Spinal cord (tissue), 10 donors: ENCODE results near the gene ZFP36L1. TPM values are rescaled to one million over a fixed set of nuclear protein-coding genes. Genes with fewer than 3 reads are reported as not detected.
A peak's percentile ranks its signal among the peaks of the same experiment; 100 is the strongest.

Source experiments
- DNase-seq, 6 donors: peaks; one replicate each; pipeline versions ENCODE4 v3.0.0 to v3.0.0-alpha.2; 2013 to 2015; ENCODE audit warnings: low spot score in 6 of 6, low read depth in 4 of 6
- H3K27ac ChIP-seq: one replicate; pipeline ENCODE4 v1.5.1; 2013; ENCODE audit warnings: low read depth, low read length, control low read depth
- H3K27me3 ChIP-seq: one replicate; pipeline ENCODE4 v1.6.1; 2013; ENCODE audit warnings: low read length; ENCODE audit not compliant: control insufficient read depth, insufficient read depth
- H3K36me3 ChIP-seq: one replicate; pipeline ENCODE4 v1.6.1; 2013; ENCODE audit warnings: low read length; ENCODE audit not compliant: control insufficient read depth, insufficient read depth
- H3K4me1 ChIP-seq: one replicate; pipeline ENCODE4 v1.6.1; 2013; ENCODE audit warnings: low read length; ENCODE audit not compliant: control insufficient read depth, insufficient read depth
- H3K4me3 ChIP-seq: one replicate; pipeline ENCODE4 v1.5.1; 2013; ENCODE audit warnings: low read depth, low read length, control low read depth
- H3K9me3 ChIP-seq: one replicate; pipeline ENCODE4 v1.6.1; 2013; ENCODE audit warnings: low read length; ENCODE audit not compliant: control insufficient read depth, insufficient read depth
- WGBS: methylation state at CpG from one replicate; pipeline ENCODE4 v1.1.5; 2013; ENCODE audit warnings: missing lambda C conversion rate; ENCODE audit not compliant: insufficient coverage; 5-methylcytosine and 5-hydroxymethylcytosine counted together
- polyA plus RNA-seq, 2 donors: library from polyadenylated mRNA; unstranded; fragments of 120-200 nt; gene quantifications; one replicate each; pipeline ENCODE4 v1.2.1, GENCODE V29; 2013; ENCODE audit not compliant: insufficient read length in 2 of 2
- total RNA-seq, 2 donors: library from RNA; depleted of rRNA in 1 of 2; stranded (reverse); fragments of 120-200 nt in 1 of 2; fragments of >200 nt in 1 of 2; gene quantifications; one replicate each; pipeline versions ENCODE4 v1.2.3 to v1.2.4, GENCODE V29; 2013 to 2014
- donor health status: healthy.

The ZFP36L1 gene
- total and polyA plus RNA-seq, 4 donors: 39.5 to 170 (median 125) TPM

- WGBS: 47% methylated on average over 4 of the region's 7 CpGs
- H3K4me3 ChIP-seq: no peak overlapping the region
- peak in 2 of 6 donors; percentile 80 to 83 for DNase-seq
- H3K9me3 ChIP-seq: no peaks in the 10 kb centered on the region
- peak overlapping the region; percentile 87 for H3K27ac ChIP-seq
- H3K27me3 ChIP-seq: no peaks in the 10 kb centered on the region
- no peaks in the 10 kb centered on the region for H3K36me3 ChIP-seq
- peaks cover 34% of the 10 kb centered on the region for H3K4me1 ChIP-seq
Measured at GRCh38 chr14:68780358-68781160, 12.3 kb downstream of the ZFP36L1 start.

GRCh38 chr14:68779761-68780323 lies 13.0 kb downstream of the ZFP36L1 start:
- Histone ChIP-seq H3K27ac (peak overlapping the region; percentile 87), H3K9me3 (peaks cover 1% of the 10 kb centered on the region)
- WGBS: 58% methylated on average over 8 of the region's 9 CpGs

GRCh38 chr14:68777644-68778043 lies 15.2 kb downstream of the ZFP36L1 start:
- H3K27me3 ChIP-seq: no peaks in the 10 kb centered on the region
- no peak overlapping the region for H3K4me3 ChIP-seq
- H3K4me1 ChIP-seq: peaks cover 32% of the 10 kb centered on the region
- H3K36me3 ChIP-seq: no peaks in the 10 kb centered on the region
- no peak for DNase-seq
- H3K27ac ChIP-seq: no peak overlapping the region
- WGBS: 88% methylated on average over 1 of the region's 1 CpG
- H3K9me3 ChIP-seq: peaks cover 1% of the 10 kb centered on the region

More at GRCh38 chr14:68779761-68780323, 13.0 kb downstream of the ZFP36L1 start:
- Histone ChIP-seq H3K4me3 (no peak overlapping the region), H3K4me1 (peaks cover 34% of the 10 kb centered on the region), H3K36me3 (no peaks in the 10 kb centered on the region), H3K27me3 (no peaks in the 10 kb centered on the region)
- peak in 1 of 6 donors; percentile 17 for DNase-seq

DNA sequence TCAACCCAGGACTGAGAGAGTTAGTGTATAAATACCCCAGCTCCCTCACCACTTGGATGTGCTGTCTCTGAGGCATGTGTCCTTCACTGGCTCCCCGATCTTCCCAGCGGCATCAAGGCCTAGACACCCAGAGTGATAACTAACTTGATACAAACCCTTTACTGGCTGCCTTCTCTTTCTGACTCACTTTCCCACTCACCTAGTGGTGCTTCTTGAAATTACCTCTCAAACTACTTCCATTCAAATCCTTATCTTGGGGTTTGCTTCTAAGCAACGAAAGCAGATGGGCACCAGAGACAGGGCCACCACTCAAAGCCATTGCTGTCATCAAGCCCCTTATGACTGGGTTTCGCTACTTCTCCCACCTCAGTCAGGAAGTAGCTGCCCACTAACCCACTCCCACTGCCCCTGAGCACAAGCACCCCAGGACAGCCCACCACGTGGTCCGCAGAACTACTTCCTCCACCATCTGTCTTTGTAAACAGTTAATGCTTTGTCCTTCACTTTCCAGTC lies 17.2 kb downstream of the ZFP36L1 start:
- Histone ChIP-seq H3K27ac (no peak overlapping the region), H3K27me3 (no peaks in the 10 kb centered on the region), H3K4me3 (no peak overlapping the region), H3K4me1 (peaks cover 16% of the 10 kb centered on the region), H3K36me3 (no peaks in the 10 kb centered on the region), H3K9me3 (peaks cover 1% of the 10 kb centered on the region)
- no peak for DNase-seq
- 98% methylated on average over 4 of the region's 6 CpGs for WGBS

DNA sequence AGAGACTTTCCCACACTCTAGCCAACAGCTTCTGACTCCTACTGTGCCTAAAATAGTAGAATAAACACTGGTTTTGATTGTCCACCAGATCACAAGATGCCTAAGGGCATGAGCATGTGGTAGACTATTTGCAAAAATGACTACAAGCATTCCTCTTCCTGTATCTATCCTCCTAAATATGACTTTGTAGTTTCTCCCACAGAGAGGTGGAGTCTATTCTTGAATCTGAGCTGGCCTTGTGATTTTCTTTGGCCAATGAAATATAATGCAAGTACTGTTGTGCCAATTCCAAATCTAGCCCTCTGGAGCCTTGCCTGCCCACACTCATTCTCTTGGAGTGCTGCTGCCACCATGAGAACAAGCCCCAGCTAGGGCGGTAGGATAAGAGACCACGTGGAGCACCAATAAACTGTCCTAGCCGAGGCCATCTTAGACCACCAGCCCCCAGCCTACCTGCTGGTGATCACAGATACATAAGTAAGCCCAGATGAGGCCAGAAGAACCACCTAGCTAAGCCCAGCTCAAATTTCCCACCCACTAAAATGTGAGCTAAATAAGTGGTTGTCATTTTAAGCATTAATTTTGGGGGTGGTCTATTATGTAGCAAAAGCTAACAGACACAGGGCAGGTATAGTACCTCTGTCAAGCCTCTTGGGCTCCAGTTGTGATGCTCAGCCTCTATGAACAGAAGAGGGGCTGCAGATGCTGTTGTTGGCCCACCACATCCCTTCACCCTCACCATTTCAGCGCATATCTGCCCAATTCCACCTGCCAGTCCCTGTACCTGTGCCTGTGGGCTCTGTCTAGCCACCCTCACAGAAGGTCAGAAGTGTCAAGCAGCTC lies 17.9 kb downstream of the ZFP36L1 start:
- Histone ChIP-seq H3K4me1 (peaks cover 10% of the 10 kb centered on the region), H3K9me3 (peaks cover 1% of the 10 kb centered on the region), H3K36me3 (no peaks in the 10 kb centered on the region), H3K27ac (no peak overlapping the region), H3K27me3 (no peaks in the 10 kb centered on the region), H3K4me3 (no peak overlapping the region)
- WGBS: 100% methylated on average over 2 of the region's 4 CpGs
- no peak for DNase-seq

- DNase-seq: no peak
- 80% methylated on average over 1 of the region's 6 CpGs for WGBS
- Histone ChIP-seq H3K36me3 (no peaks in the 10 kb centered on the region), H3K4me1 (no peaks in the 10 kb centered on the region), H3K9me3 (peaks cover 1% of the 10 kb centered on the region), H3K27ac (no peak overlapping the region), H3K4me3 (no peak overlapping the region), H3K27me3 (no peaks in the 10 kb centered on the region)
Measured at GRCh38 chr14:68772761-68773381, 20.0 kb downstream of the ZFP36L1 start.

DNA sequence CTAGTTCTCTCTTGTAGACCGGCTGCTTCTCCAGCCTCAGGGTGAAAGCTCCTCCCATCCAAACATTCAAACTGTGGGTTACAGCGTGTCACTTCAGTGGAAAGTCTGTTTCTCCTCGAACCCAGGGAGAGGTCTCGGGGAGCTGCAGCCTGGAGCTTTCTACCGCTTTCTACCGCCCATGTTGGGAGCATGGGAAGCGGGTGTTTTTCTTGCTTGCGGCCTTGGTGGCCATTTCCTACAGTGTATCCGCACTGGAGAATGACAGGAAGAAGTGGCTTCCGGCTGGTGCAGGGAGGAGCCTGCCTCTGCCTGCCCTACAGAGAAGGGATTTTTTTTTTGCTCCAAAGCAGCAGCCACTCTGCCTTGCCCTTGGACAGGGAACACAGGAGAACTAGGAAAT lies 21.2 kb downstream of the ZFP36L1 start:
- Histone ChIP-seq H3K27me3 (no peaks in the 10 kb centered on the region), H3K27ac (peak overlapping the region; percentile 40), H3K4me1 (no peaks in the 10 kb centered on the region), H3K9me3 (peaks cover 1% of the 10 kb centered on the region), H3K4me3 (no peak overlapping the region), H3K36me3 (no peaks in the 10 kb centered on the region)
- DNase-seq: no peak
- 72% methylated on average over 9 of the region's 10 CpGs for WGBS

DNA sequence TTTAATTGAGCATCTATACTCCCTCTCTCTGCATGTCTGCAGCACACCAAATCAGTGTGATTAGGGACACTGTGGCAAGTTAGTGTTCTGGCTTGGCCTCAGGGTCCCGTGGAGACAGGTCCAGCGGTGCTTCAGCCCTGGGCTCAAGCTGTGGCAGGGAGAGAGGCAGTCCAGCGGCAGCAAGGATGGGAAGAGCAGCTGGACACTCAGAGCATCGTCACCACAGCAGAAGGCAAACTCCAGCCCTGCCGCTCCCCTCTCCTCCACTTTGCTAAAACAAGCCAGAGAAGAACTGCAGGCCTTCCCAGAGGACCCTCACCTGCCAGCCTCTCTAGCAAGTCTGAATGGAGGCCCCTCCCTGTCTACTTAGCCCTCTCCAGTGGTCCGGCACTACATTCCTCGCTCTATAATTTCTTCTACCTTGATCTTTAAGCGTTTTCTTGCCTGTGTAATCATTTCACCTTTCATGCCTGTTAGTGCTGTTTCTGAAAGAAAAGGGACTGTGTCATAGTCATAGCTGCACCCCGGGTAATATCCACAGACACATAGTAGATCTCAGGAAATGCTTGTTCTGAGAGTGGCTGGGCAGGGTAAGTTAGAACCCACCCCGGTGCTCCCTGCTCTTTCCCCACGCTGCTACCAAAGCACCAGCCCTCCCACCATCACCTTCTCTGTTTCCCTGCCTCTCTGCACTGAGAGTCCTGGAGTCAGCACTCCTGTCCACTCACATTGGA lies 22.1 kb downstream of the ZFP36L1 start:
- Histone ChIP-seq H3K27me3 (no peaks in the 10 kb centered on the region), H3K4me3 (no peak overlapping the region), H3K27ac (no peak overlapping the region), H3K4me1 (no peaks in the 10 kb centered on the region), H3K9me3 (peaks cover 1% of the 10 kb centered on the region), H3K36me3 (no peaks in the 10 kb centered on the region)
- no peak for DNase-seq
- WGBS: 94% methylated on average over 9 of the region's 11 CpGs

- Histone ChIP-seq H3K27me3 (no peaks in the 10 kb centered on the region), H3K36me3 (no peaks in the 10 kb centered on the region), H3K4me1 (no peaks in the 10 kb centered on the region), H3K27ac (no peak overlapping the region), H3K4me3 (no peak overlapping the region), H3K9me3 (no peaks in the 10 kb centered on the region)
- DNase-seq: no peak
- WGBS: no CpG with 5 or more reads among the region's 9 CpGs
Measured at GRCh38 chr14:68770051-68770450, 22.8 kb downstream of the ZFP36L1 start.
